Measurements from ENCODE around the gene FZD1.
"Not testable (repeated sequence)": the region's sequence is repeated elsewhere in the genome, so short reads cannot be mapped to it uniquely, and the experiment has no call there.

FZD1 gene

GRCh38 chr7:91299952-91300775 is 35.9 kb downstream of the FZD1 start:
- DNase-seq = peak in 1 of 2 experiments; percentile 56

- no peak for DNase-seq
These were observed 38.6 kb downstream of the FZD1 start for GRCh38 chr7:91302794-91303193.

- DNase-seq = peak in 1 of 2 experiments; percentile 61
These were observed 42.0 kb downstream of the FZD1 start for GRCh38 chr7:91306266-91306665.

DNA sequence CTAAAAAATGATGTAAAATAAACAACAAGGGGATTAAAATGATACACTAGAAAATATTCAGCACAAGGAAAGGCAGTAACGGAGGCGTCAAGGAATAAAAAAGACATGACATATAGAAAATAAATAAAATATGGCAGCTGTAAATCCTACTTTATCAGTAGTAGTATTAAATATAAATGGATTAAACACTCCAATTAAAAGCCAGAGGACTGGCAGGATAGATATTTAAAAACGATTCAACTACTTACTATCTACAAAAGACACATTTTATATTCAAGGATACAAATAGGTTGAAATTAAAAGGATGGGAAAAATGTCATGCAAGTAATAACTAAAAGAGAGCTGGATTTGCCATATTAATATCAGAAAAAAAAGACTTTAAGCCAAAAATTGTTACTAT is 43.2 kb downstream of the FZD1 start:
- no peak for DNase-seq

DNA sequence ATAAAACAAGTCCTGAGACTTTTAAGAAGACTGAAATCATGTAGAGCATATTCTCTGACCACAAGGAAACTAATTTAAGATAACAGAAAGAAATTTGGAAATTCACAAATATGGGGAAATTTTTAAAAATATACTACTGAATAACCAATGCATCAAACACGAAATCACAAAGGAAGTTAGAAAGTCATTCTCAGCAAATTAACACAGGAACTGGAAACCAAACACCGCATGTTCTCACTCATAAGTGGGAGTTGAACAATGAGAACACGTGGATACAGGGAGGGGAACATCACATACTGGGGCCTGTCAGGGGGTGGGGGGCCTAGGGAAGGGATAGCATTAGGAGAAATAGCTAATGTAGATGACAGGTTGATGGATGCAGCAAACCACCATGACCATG is 44.0 kb downstream of the FZD1 start:
- not testable (repeated sequence) for DNase-seq

DNA sequence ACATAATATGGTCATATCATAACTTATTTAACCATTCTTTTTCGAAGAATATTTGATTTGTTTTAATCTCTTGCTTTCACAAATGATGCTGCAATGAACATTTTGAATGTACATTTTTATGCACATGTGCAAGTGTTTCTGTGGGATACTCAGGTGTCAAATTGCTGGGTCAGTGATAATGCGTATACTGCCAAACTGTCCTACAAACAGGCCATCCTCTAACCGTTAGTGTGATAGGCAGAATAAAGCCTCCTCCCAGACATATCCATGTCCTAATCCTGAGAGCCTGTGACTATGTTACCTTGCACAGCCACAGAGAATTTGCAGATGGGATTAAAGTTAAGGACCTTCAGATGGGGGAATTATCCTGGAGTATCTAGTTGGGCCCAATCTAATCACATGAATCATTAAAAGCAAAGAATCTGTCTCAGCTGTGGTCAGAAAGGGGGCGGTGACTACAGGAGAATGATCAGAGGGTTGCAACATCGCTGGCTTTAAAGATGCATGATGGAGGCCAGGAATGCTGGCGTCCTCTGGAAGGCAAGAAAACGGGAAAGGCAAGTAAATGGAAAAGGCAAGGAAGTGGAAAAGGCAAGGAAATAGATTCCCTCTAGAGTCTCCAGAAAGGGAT is 46.7 kb downstream of the FZD1 start:
- DNase-seq = peak; percentile 64 to 92

GRCh38 chr7:91311839-91312238 is 47.6 kb downstream of the FZD1 start:
- DNase-seq = no peak

DNA sequence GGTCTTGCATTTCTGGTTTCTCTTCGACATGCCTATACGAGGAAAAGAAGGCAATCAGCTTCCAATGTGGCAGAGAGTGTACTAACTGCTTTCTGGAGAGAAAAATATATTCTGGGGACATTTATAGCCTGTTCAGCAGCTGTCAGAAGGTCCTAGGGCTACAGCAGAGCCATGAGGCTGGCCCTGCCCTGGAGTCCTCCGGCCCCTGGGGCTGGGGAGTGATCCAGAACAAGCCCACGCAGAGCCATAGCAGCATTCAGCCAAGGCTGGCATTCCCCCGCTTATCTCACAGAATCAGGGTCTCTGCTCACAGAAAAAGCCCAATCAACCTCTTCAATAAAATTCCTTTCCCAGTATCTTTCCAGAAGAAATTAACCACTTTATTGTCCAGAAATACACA is 48.9 kb downstream of the FZD1 start:
- DNase-seq = no peak

DNA sequence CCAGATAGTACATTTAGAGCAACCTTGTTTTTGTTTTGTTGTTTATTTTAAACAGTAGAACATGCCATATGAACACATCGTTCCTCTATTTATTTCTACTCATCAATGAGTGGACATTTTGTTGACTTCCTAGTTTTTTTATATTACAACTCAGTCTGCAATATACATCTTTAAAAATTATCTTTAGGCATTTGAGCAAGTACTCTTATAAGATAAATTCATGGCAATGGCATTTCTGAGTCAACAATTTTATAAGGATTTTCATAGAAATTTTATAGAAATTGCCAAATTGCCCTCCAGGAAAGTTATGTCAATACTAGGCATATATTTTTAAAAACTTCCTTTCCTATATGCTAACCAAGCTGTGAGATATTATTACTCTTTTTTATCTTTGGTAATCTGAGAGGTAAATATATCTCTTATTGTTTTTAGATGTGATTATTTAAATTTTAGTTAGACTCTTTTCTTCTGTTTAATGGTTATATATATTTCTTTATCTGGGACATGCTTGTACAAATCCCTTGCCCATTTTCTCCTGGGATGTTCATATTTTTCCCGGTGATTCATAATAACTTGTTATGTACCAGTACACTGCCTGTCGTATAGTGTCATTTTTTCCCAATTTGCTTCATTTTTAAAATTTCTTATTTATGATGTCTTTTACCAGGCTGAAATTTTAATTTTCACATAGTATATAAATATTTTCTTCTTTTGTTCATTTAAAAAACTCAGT is 50.5 kb downstream of the FZD1 start:
- DNase-seq = no peak

GRCh38 chr7:91316426-91316825 is 52.2 kb downstream of the FZD1 start:
- DNase-seq = no peak

- DNase-seq = no peak
These were observed 55.1 kb downstream of the FZD1 start for GRCh38 chr7:91319351-91319750.

- no peak for DNase-seq
These were observed 56.3 kb downstream of the FZD1 start for GRCh38 chr7:91320366-91321078.

All from NCI-H524 (cell line).